ENCODE measurements around the gene FSIP1.

The FSIP1 gene

DNA sequence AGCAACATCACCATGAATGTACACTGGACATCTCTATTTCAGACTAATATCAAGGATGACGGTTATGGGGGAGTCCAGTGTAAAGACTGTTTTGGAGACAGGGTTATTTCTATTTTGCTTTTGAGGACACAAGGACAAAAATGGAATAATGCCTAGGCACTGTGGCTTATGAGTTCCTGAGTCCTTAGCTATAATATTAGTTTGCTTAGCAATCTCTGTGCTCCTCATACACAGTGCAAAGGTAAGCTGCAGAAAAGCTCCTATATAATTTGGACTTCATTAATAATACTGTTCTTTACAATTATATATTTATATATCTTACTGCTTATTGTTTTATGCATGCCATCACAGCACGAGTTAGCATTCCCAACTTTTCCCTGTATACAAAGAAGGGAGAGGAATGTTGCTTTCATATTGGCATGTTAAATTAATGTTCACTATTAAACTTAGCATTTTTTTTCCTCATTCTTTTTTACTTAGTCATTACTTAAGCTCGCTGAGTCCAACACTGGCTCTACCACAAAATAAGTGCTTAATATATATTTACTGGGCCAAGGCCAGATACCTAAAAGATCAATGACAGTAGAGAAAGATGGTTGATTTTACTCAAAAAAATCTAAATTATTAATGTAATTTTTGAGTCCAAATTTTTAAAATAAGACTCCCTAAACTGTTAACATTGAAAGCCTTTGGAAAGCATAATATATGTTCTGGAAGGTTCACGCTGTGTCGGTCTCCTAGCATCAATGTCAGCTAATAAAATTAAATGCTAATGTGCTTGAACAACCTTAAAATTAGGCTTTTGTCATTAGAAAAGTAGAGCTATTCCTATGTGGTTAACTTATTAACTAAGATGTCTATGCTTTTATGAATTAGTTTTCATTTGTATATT lies 187.9 kb downstream of the FSIP1 start:
- POLR2A ChIA-PET: interaction anchor here (0.9 to 1.9 kb wide), 3 partner anchors 8 to 14 kb away, joined by 3 to 4 read pairs (median 3); partner anchors contain the start of gene THBS1
- H3K4me3 ChIP-seq (ENCODE audit: low read depth, low read length): no peak overlapping the region
- DNase-seq (ENCODE audit: low read depth, low spot score): peak; percentile 31
- TF ChIP-seq CTCF (IDR thresholded peaks at IDR 0.05; ENCODE audit: insufficient read depth, low read length, missing control alignments): no peak
- CTCF ChIA-PET: interaction anchor here (1.2 kb wide), 1 partner anchor 162 kb away, joined by 3 read pairs; no protein-coding TSS in a partner anchor

DNA sequence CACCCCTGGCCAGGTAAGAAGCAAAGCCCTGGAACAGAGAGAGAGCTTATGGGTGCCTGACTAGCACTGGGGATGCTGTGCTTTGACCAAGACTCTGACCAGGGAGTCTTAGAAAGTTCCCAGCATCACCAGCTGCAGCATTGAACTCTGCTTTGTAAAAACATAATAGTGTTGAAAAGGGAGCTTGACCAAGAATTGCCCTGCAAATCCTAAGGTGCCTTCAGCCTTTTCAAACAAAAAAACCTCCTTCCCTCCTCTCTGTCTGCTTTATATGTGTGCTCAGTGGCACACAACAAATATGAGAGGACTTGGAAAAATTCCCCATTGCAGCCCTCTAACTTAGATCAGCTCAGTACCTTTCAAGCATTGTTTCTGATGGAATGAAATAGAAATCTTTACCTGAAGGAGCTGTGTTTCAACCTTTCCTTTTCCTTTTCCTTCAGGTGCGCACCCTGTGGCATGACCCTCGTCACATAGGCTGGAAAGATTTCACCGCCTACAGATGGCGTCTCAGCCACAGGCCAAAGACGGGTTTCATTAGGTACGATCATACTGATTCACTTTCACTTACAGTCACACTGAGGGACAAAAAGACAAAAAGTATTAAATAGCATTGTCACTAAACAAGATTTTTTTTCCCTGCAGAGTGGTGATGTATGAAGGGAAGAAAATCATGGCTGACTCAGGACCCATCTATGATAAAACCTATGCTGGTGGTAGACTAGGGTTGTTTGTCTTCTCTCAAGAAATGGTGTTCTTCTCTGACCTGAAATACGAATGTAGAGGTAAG lies 188.8 kb downstream of the FSIP1 start:
- H3K4me3 ChIP-seq (ENCODE audit: low read depth, low read length): no peak overlapping the region
- DNase-seq (ENCODE audit: low read depth, low spot score): peak; percentile 41
- no peak for TF ChIP-seq CTCF (IDR thresholded peaks at IDR 0.05; ENCODE audit: insufficient read depth, low read length, missing control alignments)
- ChIA-PET CTCF (interaction anchor here (1.2 kb wide), 1 partner anchor 163 kb away, joined by 3 read pairs; no protein-coding TSS in a partner anchor), POLR2A (interaction anchor here (1.7 to 1.9 kb wide), 2 partner anchors 10 to 13 kb away, joined by 4 read pairs; partner anchors contain the start of gene THBS1)

GRCh38 chr15:39593071-39593655 lies 189.5 kb downstream of the FSIP1 start:
- CTCF ChIA-PET: no interaction called here
- peak; percentile 28 for DNase-seq (ENCODE audit: low read depth, low spot score)
- POLR2A ChIA-PET: interaction anchor here (1.7 to 1.9 kb wide), 2 partner anchors 9 to 12 kb away, joined by 4 read pairs; partner anchors contain the start of gene THBS1
- no peak for TF ChIP-seq CTCF (IDR thresholded peaks at IDR 0.05; ENCODE audit: insufficient read depth, low read length, missing control alignments)
- H3K4me3 ChIP-seq (ENCODE audit: low read depth, low read length): no peak overlapping the region

- peak; percentile 42 for DNase-seq (ENCODE audit: low read depth, low spot score)
- H3K4me3 ChIP-seq (ENCODE audit: low read depth, low read length): no peak overlapping the region
- TF ChIP-seq CTCF (IDR thresholded peaks at IDR 0.05; ENCODE audit: insufficient read depth, low read length, missing control alignments): no peak
- POLR2A ChIA-PET: interaction anchor here (1.7 to 2.0 kb wide), 3 partner anchors 8 to 288 kb away, joined by 4 to 5 read pairs (median 4); partner anchors contain the start of gene THBS1
- CTCF ChIA-PET: no interaction called here
These were observed 190.1 kb downstream of the FSIP1 start for GRCh38 chr15:39592500-39592899.

GRCh38 chr15:39591896-39592315 lies 190.7 kb downstream of the FSIP1 start:
- no peak for TF ChIP-seq CTCF (IDR thresholded peaks at IDR 0.05; ENCODE audit: insufficient read depth, low read length, missing control alignments)
- H3K4me3 ChIP-seq (ENCODE audit: low read depth, low read length): no peak overlapping the region
- CTCF ChIA-PET: no interaction called here
- peak; percentile 19 for DNase-seq (ENCODE audit: low read depth, low spot score)
- POLR2A ChIA-PET: interaction anchor here (0.7 to 2.0 kb wide), 3 partner anchors 10 to 288 kb away, joined by 3 to 5 read pairs (median 5); no protein-coding TSS in a partner anchor
